Astrocyte of the cerebellum (primary cell): ENCODE results near the gene ENOX2.

Source experiments
- DNase-seq: peaks from one replicate; pipeline ENCODE4 v3.0.0-alpha.2; 2011; ENCODE audit warnings: low read depth
- H3K4me3 ChIP-seq: 2 replicates; pipeline ENCODE4 v1.5.1; 2011; ENCODE audit warnings: mild to moderate bottlenecking, low read depth, low read length, moderate library complexity
- CTCF ChIP-seq: IDR thresholded peaks from 2 replicates; pipeline ENCODE4 v1.5.1; 2012; ENCODE audit warnings: low read length, low read depth, moderate library complexity, mild to moderate bottlenecking; ENCODE audit errors: missing control alignments
- in situ Hi-C: cut with HindIII; loops from 2 replicates; pipeline ENCODE4 v1.10.0; 2017; ENCODE audit warnings: low sequenced_read_pairs

Gene ENOX2

GRCh38 chrX:130772105-130772775 lies 130.8 kb downstream of the ENOX2 start:
- no peak overlapping the region for H3K4me3 ChIP-seq
- in situ Hi-C loops, result no loop called here
- TF ChIP-seq CTCF, result no peak
- DNase-seq, result peak; percentile 4

- DNase-seq, result no peak
- no peak for TF ChIP-seq CTCF
- H3K4me3 ChIP-seq, result no peak overlapping the region
- in situ Hi-C loops, result no loop called here
Measured at GRCh38 chrX:130771648-130772047, 131.4 kb downstream of the ENOX2 start.

- no peak for TF ChIP-seq CTCF
- no peak for DNase-seq
- no peak overlapping the region for H3K4me3 ChIP-seq
- in situ Hi-C loops, result no loop called here
Measured at GRCh38 chrX:130771230-130771629, 131.8 kb downstream of the ENOX2 start.

GRCh38 chrX:130770615-130771014 lies 132.4 kb downstream of the ENOX2 start:
- in situ Hi-C loops, result no loop called here
- no peak overlapping the region for H3K4me3 ChIP-seq
- TF ChIP-seq CTCF, result no peak
- DNase-seq, result peak; percentile 34

GRCh38 chrX:130769835-130770234 lies 133.2 kb downstream of the ENOX2 start:
- no peak overlapping the region for H3K4me3 ChIP-seq
- in situ Hi-C loops, result no loop called here
- TF ChIP-seq CTCF, result no peak
- no peak for DNase-seq

GRCh38 chrX:130758072-130758471 lies 144.9 kb downstream of the ENOX2 start:
- no peak overlapping the region for H3K4me3 ChIP-seq
- no peak for TF ChIP-seq CTCF
- in situ Hi-C loops, result no loop called here
- DNase-seq, result no peak

GRCh38 chrX:130756233-130756632 lies 146.8 kb downstream of the ENOX2 start:
- in situ Hi-C loops, result no loop called here
- no peak overlapping the region for H3K4me3 ChIP-seq
- TF ChIP-seq CTCF, result no peak
- DNase-seq, result no peak
